Measurements from ENCODE around the gene PPARGC1A. TPM values are rescaled to one million over a fixed set of nuclear protein-coding genes. Genes with fewer than 3 reads are reported as not detected.

The PPARGC1A gene
- total and polyA plus RNA-seq, 2 experiments from 2014 or later: 0.76 to 3.3 TPM

DNA sequence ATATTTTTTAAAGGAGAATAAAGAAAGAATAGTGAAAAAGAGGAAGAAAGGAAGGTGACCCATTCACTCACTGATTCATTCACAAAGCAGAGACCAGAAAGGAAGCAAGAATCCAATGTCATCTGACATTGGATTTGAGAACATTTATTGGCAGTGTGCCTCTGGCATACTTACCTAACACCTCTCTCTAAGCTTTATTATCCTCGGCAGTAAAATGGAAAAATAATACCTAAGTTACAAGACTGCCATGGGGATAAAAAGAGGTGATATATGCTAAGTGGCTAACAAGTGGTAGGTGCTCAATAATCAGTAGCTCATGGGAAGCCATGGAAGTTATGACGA is 41.6 kb upstream of the PPARGC1A start:
- Mint-ChIP-seq H3K36me3 (ENCODE audit: low read depth) (0 out of 3 replicates have a peak, but pooled peaks cover 4% of the 10 kb centered on the region), H3K4me3 (no peak overlapping the region), H3K9me3 (peaks cover 4% of the 10 kb centered on the region; the same call in 1 of the 3 replicates), H3K27ac (no peak overlapping the region), H3K4me1 (peaks cover 54% of the 10 kb centered on the region), H3K27me3 (ENCODE audit: insufficient read depth, low read depth, poor library complexity) (peaks cover 4% of the 10 kb centered on the region)
- peaks cover 38% of the 10 kb centered on the region for H3K4me1 ChIP-seq (ENCODE audit: insufficient read depth)
- no peaks in the 10 kb centered on the region for H3K79me2 ChIP-seq (replicated peaks; ENCODE audit: insufficient read depth)
- no peaks in the 10 kb centered on the region for H3F3A ChIP-seq (replicated peaks; ENCODE audit: low read depth)
- H3K27me3 ChIP-seq (ENCODE audit: insufficient read depth): no peaks in the 10 kb centered on the region
- no peak for DNase-seq (ENCODE audit: low spot score)
- H3K4me3 ChIP-seq: no peak overlapping the region
- peak overlapping the region; percentile 53 for H3K4me2 ChIP-seq
- H4K20me1 ChIP-seq (replicated peaks; ENCODE audit: insufficient read depth): no peaks in the 10 kb centered on the region
- no peaks in the 10 kb centered on the region for H3K36me3 ChIP-seq (ENCODE audit: insufficient read depth)
- H2AFZ ChIP-seq: no peak overlapping the region
- TF ChIP-seq, protein P1, sequence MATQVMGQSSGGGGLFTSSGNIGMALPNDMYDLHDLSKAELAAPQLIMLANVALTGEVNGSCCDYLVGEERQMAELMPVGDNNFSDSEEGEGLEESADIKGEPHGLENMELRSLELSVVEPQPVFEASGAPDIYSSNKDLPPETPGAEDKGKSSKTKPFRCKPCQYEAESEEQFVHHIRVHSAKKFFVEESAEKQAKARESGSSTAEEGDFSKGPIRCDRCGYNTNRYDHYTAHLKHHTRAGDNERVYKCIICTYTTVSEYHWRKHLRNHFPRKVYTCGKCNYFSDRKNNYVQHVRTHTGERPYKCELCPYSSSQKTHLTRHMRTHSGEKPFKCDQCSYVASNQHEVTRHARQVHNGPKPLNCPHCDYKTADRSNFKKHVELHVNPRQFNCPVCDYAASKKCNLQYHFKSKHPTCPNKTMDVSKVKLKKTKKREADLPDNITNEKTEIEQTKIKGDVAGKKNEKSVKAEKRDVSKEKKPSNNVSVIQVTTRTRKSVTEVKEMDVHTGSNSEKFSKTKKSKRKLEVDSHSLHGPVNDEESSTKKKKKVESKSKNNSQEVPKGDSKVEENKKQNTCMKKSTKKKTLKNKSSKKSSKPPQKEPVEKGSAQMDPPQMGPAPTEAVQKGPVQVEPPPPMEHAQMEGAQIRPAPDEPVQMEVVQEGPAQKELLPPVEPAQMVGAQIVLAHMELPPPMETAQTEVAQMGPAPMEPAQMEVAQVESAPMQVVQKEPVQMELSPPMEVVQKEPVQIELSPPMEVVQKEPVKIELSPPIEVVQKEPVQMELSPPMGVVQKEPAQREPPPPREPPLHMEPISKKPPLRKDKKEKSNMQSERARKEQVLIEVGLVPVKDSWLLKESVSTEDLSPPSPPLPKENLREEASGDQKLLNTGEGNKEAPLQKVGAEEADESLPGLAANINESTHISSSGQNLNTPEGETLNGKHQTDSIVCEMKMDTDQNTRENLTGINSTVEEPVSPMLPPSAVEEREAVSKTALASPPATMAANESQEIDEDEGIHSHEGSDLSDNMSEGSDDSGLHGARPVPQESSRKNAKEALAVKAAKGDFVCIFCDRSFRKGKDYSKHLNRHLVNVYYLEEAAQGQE (IDR thresholded peaks at IDR 0.05; ENCODE audit: unreplicated experiment): no peak
- TF ChIP-seq ZNF114 (CRISPR knock-in tag; IDR thresholded peaks at IDR 0.05): no peak
- TF ChIP-seq, protein P2, sequence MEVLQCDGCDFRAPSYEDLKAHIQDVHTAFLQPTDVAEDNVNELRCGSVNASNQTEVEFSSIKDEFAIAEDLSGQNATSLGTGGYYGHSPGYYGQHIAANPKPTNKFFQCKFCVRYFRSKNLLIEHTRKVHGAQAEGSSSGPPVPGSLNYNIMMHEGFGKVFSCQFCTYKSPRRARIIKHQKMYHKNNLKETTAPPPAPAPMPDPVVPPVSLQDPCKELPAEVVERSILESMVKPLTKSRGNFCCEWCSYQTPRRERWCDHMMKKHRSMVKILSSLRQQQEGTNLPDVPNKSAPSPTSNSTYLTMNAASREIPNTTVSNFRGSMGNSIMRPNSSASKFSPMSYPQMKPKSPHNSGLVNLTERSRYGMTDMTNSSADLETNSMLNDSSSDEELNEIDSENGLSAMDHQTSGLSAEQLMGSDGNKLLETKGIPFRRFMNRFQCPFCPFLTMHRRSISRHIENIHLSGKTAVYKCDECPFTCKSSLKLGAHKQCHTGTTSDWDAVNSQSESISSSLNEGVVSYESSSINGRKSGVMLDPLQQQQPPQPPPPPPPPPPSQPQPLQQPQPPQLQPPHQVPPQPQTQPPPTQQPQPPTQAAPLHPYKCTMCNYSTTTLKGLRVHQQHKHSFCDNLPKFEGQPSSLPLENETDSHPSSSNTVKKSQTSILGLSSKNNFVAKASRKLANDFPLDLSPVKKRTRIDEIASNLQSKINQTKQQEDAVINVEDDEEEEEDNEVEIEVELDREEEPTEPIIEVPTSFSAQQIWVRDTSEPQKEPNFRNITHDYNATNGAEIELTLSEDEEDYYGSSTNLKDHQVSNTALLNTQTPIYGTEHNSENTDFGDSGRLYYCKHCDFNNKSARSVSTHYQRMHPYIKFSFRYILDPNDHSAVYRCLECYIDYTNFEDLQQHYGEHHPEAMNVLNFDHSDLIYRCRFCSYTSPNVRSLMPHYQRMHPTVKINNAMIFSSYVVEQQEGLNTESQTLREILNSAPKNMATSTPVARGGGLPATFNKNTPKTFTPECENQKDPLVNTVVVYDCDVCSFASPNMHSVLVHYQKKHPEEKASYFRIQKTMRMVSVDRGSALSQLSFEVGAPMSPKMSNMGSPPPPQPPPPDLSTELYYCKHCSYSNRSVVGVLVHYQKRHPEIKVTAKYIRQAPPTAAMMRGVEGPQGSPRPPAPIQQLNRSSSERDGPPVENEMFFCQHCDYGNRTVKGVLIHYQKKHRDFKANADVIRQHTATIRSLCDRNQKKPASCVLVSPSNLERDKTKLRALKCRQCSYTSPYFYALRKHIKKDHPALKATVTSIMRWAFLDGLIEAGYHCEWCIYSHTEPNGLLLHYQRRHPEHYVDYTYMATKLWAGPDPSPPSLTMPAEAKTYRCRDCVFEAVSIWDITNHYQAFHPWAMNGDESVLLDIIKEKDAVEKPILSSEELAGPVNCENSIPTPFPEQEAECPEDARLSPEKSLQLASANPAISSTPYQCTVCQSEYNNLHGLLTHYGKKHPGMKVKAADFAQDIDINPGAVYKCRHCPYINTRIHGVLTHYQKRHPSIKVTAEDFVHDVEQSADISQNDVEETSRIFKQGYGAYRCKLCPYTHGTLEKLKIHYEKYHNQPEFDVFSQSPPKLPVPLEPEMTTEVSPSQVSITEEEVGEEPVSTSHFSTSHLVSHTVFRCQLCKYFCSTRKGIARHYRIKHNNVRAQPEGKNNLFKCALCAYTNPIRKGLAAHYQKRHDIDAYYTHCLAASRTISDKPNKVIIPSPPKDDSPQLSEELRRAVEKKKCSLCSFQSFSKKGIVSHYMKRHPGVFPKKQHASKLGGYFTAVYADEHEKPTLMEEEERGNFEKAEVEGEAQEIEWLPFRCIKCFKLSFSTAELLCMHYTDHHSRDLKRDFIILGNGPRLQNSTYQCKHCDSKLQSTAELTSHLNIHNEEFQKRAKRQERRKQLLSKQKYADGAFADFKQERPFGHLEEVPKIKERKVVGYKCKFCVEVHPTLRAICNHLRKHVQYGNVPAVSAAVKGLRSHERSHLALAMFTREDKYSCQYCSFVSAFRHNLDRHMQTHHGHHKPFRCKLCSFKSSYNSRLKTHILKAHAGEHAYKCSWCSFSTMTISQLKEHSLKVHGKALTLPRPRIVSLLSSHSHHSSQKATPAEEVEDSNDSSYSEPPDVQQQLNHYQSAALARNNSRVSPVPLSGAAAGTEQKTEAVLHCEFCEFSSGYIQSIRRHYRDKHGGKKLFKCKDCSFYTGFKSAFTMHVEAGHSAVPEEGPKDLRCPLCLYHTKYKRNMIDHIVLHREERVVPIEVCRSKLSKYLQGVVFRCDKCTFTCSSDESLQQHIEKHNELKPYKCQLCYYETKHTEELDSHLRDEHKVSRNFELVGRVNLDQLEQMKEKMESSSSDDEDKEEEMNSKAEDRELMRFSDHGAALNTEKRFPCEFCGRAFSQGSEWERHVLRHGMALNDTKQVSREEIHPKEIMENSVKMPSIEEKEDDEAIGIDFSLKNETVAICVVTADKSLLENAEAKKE (CRISPR knock-in tag; IDR thresholded peaks at IDR 0.05): no peak
- TF ChIP-seq EZH2 (IDR thresholded peaks at IDR 0.05; ENCODE audit: low read depth, unreplicated experiment): no peak
- TF ChIP-seq ZNF331 (CRISPR knock-in tag; IDR thresholded peaks at IDR 0.05; ENCODE audit: low read depth): no peak
- TF ChIP-seq POLR2AphosphoS5 (IDR thresholded peaks at IDR 0.05; ENCODE audit: low read depth): no peak
- no peak for TF ChIP-seq NANOG (IDR thresholded peaks at IDR 0.05; ENCODE audit: borderline replicate concordance)
- no peak for TF ChIP-seq EZH2phosphoT487 (IDR thresholded peaks at IDR 0.05; ENCODE audit: unreplicated experiment)
- no peak for TF ChIP-seq CREB1 (CRISPR knock-in tag; IDR thresholded peaks at IDR 0.05; ENCODE audit: low read depth)
- TF ChIP-seq, protein P3, sequence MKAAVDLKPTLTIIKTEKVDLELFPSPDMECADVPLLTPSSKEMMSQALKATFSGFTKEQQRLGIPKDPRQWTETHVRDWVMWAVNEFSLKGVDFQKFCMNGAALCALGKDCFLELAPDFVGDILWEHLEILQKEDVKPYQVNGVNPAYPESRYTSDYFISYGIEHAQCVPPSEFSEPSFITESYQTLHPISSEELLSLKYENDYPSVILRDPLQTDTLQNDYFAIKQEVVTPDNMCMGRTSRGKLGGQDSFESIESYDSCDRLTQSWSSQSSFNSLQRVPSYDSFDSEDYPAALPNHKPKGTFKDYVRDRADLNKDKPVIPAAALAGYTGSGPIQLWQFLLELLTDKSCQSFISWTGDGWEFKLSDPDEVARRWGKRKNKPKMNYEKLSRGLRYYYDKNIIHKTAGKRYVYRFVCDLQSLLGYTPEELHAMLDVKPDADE (IDR thresholded peaks at IDR 0.05): no peak
- TF ChIP-seq, protein P4, sequence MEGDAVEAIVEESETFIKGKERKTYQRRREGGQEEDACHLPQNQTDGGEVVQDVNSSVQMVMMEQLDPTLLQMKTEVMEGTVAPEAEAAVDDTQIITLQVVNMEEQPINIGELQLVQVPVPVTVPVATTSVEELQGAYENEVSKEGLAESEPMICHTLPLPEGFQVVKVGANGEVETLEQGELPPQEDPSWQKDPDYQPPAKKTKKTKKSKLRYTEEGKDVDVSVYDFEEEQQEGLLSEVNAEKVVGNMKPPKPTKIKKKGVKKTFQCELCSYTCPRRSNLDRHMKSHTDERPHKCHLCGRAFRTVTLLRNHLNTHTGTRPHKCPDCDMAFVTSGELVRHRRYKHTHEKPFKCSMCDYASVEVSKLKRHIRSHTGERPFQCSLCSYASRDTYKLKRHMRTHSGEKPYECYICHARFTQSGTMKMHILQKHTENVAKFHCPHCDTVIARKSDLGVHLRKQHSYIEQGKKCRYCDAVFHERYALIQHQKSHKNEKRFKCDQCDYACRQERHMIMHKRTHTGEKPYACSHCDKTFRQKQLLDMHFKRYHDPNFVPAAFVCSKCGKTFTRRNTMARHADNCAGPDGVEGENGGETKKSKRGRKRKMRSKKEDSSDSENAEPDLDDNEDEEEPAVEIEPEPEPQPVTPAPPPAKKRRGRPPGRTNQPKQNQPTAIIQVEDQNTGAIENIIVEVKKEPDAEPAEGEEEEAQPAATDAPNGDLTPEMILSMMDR (conservative IDR thresholded peaks at IDR 0.05; ENCODE audit: low read depth in 2 of 2): no peak
- no peak for TF ChIP-seq JUNB (IDR thresholded peaks at IDR 0.05; ENCODE audit: unreplicated experiment)
- TF ChIP-seq STAT1 (IDR thresholded peaks at IDR 0.05; ENCODE audit: unreplicated experiment): no peak
- no peak for ATAC-seq
- no peaks in the 10 kb centered on the region for H3K9me2 ChIP-seq (ENCODE audit: insufficient read depth)
- H3K27ac ChIP-seq (ENCODE audit: low read depth): no peak overlapping the region
